IPS-15b (cell line): Measurements from ENCODE around the gene PHC2.

Experiments
- H3K27me3 ChIP-seq: one replicate; pipeline ENCODE4 v1.6.1; 2013; ENCODE audit warnings: low read length; ENCODE audit not compliant: control insufficient read depth, insufficient read depth
- H3K36me3 ChIP-seq: one replicate; pipeline ENCODE4 v1.6.1; 2013; ENCODE audit warnings: low read length; ENCODE audit not compliant: control insufficient read depth, insufficient read depth
- H3K4me1 ChIP-seq: one replicate; pipeline ENCODE4 v1.6.1; 2013; ENCODE audit warnings: mild to moderate bottlenecking, low read length; ENCODE audit not compliant: control insufficient read depth, insufficient read depth
- H3K4me3 ChIP-seq: one replicate; pipeline ENCODE4 v1.5.1; 2013; ENCODE audit warnings: low read depth, low read length
- H3K9ac ChIP-seq: one replicate; pipeline ENCODE4 v1.6.1; 2013; ENCODE audit warnings: low read depth, mild to moderate bottlenecking, low read length
- H3K9me3 ChIP-seq: one replicate; pipeline ENCODE4 v1.6.1; 2013; ENCODE audit warnings: mild to moderate bottlenecking, low read length; ENCODE audit not compliant: control insufficient read depth, insufficient read depth

Gene PHC2

GRCh38 chr1:33339413-33339812 lies 91.5 kb downstream of the PHC2 start:
- no peak overlapping the region for H3K9ac ChIP-seq
- no peaks in the 10 kb centered on the region for H3K9me3 ChIP-seq
- H3K36me3 ChIP-seq: no peaks in the 10 kb centered on the region
- no peak overlapping the region for H3K4me3 ChIP-seq
- peaks cover 27% of the 10 kb centered on the region for H3K27me3 ChIP-seq
- H3K4me1 ChIP-seq: peaks cover 50% of the 10 kb centered on the region

GRCh38 chr1:33338440-33339211 lies 92.3 kb downstream of the PHC2 start:
- no peak overlapping the region for H3K9ac ChIP-seq
- H3K4me1 ChIP-seq: peaks cover 48% of the 10 kb centered on the region
- no peaks in the 10 kb centered on the region for H3K9me3 ChIP-seq
- H3K27me3 ChIP-seq: peaks cover 21% of the 10 kb centered on the region
- H3K4me3 ChIP-seq: no peak overlapping the region
- no peaks in the 10 kb centered on the region for H3K36me3 ChIP-seq

- H3K9me3 ChIP-seq: no peaks in the 10 kb centered on the region
- H3K9ac ChIP-seq: no peak overlapping the region
- H3K27me3 ChIP-seq: peaks cover 19% of the 10 kb centered on the region
- no peak overlapping the region for H3K4me3 ChIP-seq
- peaks cover 47% of the 10 kb centered on the region for H3K4me1 ChIP-seq
- H3K36me3 ChIP-seq: no peaks in the 10 kb centered on the region
These were observed 92.9 kb downstream of the PHC2 start for GRCh38 chr1:33338048-33338439.

- H3K36me3 ChIP-seq: no peaks in the 10 kb centered on the region
- no peaks in the 10 kb centered on the region for H3K9me3 ChIP-seq
- H3K4me1 ChIP-seq: peaks cover 42% of the 10 kb centered on the region
- peaks cover 19% of the 10 kb centered on the region for H3K27me3 ChIP-seq
- H3K4me3 ChIP-seq: no peak overlapping the region
- no peak overlapping the region for H3K9ac ChIP-seq
These were observed 93.5 kb downstream of the PHC2 start for GRCh38 chr1:33337441-33337840.

DNA sequence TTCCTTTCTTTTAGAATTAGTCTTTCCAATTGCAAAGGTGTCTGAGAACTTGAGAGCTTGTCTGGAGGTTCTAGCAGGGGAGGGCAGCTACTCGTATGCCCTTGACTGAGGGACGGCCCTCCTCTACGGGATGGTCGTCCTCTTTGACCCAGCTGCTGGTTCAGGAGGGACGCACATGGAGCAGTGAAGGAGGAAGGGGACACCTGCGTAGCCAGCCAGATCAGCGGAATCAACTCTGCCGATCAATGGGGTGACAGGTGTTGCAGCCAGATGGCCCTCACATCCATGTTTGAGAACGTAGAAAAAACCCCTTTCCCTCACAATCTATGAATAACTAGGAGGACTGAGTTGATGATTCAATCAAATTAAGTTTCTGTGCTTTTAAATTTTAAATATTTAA lies 94.3 kb downstream of the PHC2 start:
- H3K4me3 ChIP-seq: no peak overlapping the region
- H3K9ac ChIP-seq: no peak overlapping the region
- H3K4me1 ChIP-seq: peaks cover 39% of the 10 kb centered on the region
- H3K36me3 ChIP-seq: no peaks in the 10 kb centered on the region
- H3K27me3 ChIP-seq: peaks cover 19% of the 10 kb centered on the region
- H3K9me3 ChIP-seq: no peaks in the 10 kb centered on the region

- H3K36me3 ChIP-seq: no peaks in the 10 kb centered on the region
- H3K27me3 ChIP-seq: peaks cover 14% of the 10 kb centered on the region
- H3K9me3 ChIP-seq: no peaks in the 10 kb centered on the region
- peaks cover 24% of the 10 kb centered on the region for H3K4me1 ChIP-seq
- no peak overlapping the region for H3K9ac ChIP-seq
- H3K4me3 ChIP-seq: no peak overlapping the region
These were observed 95.9 kb downstream of the PHC2 start for GRCh38 chr1:33335020-33335419.

DNA sequence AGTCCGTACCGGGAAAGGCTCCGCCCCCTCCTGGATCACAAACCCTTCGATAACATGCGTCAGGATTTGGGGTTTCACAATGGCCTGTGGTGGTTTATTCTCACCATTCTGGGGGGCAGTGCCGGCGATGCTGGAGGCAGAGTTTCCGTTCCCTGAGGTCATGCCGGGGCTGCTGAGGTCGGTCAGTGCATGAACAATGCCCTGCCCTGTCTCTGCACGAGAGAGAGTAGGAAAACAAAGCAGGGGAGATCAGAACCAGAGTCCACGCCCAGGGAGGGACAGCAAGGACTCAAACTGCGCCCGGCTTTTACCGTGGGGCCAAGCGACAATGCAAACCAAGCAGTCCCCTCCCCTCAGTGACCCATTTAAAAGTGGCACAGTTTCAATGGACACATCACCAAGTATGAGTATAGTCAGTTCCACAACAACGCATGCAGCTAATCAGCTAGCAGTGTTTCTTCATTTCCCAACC lies 96.8 kb downstream of the PHC2 start:
- H3K4me3 ChIP-seq: no peak overlapping the region
- H3K36me3 ChIP-seq: peaks cover 4% of the 10 kb centered on the region
- H3K9me3 ChIP-seq: no peaks in the 10 kb centered on the region
- peaks cover 18% of the 10 kb centered on the region for H3K4me1 ChIP-seq
- H3K9ac ChIP-seq: no peak overlapping the region
- peaks cover 11% of the 10 kb centered on the region for H3K27me3 ChIP-seq

DNA sequence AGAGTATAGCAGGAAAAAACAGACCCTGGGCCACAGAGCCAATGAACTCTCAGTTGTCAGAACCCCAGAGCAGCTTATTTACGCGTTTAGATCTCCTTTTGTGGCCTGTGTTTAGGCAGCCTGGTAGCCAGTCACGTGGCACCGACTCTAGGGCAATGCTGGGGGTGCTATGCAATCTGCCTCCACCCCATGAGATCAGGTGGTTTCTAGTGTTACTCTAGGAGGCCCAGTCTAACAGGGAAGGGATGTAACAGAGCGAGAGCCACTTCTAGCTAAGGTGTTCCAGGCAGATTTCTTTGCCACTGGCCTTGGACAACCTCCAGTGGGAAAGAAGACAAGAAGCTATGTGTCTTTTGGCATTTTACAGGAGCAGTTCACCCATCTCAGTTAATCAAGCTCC lies 98.0 kb downstream of the PHC2 start:
- Histone ChIP-seq H3K4me3 (no peak overlapping the region), H3K9me3 (no peaks in the 10 kb centered on the region), H3K9ac (no peak overlapping the region), H3K27me3 (peaks cover 6% of the 10 kb centered on the region), H3K4me1 (peaks cover 7% of the 10 kb centered on the region), H3K36me3 (peaks cover 6% of the 10 kb centered on the region)

DNA sequence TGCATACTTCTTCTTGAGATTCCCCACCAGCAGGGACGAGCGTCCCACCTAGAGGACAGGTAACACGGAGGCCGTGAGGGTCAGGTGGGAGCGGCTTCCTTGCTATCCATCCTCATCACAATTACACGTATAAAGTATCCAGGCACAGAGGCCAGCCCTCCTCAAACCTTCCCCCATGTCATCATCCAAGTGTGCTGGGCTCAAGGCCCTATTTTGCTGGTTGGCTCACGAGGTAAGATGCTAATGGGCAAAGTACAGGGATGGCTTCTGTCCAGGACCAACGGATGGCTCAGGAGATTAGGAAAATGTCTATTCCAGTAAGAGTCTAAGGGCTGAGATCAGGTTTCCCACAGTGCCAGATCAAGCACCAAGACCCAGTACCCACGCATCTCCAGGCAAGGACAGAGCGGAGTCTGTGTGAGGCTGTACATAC lies 98.5 kb downstream of the PHC2 start:
- Histone ChIP-seq H3K27me3 (peaks cover under 1% of the 10 kb centered on the region), H3K9me3 (no peaks in the 10 kb centered on the region), H3K36me3 (peaks cover 6% of the 10 kb centered on the region), H3K4me1 (peaks cover 2% of the 10 kb centered on the region), H3K4me3 (no peak overlapping the region), H3K9ac (no peak overlapping the region)

- H3K36me3 ChIP-seq: peaks cover 6% of the 10 kb centered on the region
- no peaks in the 10 kb centered on the region for H3K4me1 ChIP-seq
- H3K4me3 ChIP-seq: no peak overlapping the region
- H3K9me3 ChIP-seq: no peaks in the 10 kb centered on the region
- H3K27me3 ChIP-seq: no peaks in the 10 kb centered on the region
- H3K9ac ChIP-seq: no peak overlapping the region
These were observed 99.2 kb downstream of the PHC2 start for GRCh38 chr1:33331444-33332356.

DNA sequence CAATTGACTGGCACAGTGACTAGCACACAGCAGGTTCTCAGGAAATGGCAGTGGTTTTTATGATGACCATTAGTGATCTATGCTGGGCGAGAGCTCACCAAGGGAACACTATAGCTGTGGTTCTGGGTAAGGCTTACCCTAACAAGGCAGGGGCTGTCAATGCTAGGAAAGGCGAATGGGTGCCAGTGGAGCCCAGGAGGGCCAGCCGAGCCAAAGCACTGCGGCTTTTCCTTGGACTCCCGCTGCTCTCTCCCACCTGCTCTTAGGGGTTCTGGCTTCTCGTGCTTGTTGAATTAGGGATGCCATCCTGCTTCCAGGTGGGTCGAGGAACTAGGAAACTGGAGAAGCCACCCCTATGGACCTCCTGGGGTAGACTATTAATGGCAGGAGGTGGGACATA lies 100.0 kb downstream of the PHC2 start:
- H3K4me1 ChIP-seq: no peaks in the 10 kb centered on the region
- H3K9me3 ChIP-seq: no peaks in the 10 kb centered on the region
- H3K27me3 ChIP-seq: no peaks in the 10 kb centered on the region
- H3K9ac ChIP-seq: no peak overlapping the region
- no peak overlapping the region for H3K4me3 ChIP-seq
- H3K36me3 ChIP-seq: peaks cover 6% of the 10 kb centered on the region
